Fibroblast of pulmonary artery (primary cell): ENCODE results near the gene VWA8.
A peak's percentile ranks its signal among the peaks of the same experiment; 100 is the strongest.

Source experiments
- DNase-seq: peaks from one replicate; pipeline ENCODE4 v3.0.0-alpha.2; 2010; ENCODE audit warnings: low read depth
- H3K4me3 ChIP-seq: replicated peaks from 2 replicates; pipeline ENCODE4 v1.5.1; 2011; ENCODE audit warnings: low read depth, mild to moderate bottlenecking, control low read depth, low read length, moderate library complexity
- CTCF ChIP-seq: IDR thresholded peaks from 2 replicates; pipeline ENCODE4 v1.5.1; 2011; ENCODE audit warnings: mild to moderate bottlenecking, control low read depth, low read length, inconsistent platforms; ENCODE audit errors: missing control alignments

VWA8 gene

DNA sequence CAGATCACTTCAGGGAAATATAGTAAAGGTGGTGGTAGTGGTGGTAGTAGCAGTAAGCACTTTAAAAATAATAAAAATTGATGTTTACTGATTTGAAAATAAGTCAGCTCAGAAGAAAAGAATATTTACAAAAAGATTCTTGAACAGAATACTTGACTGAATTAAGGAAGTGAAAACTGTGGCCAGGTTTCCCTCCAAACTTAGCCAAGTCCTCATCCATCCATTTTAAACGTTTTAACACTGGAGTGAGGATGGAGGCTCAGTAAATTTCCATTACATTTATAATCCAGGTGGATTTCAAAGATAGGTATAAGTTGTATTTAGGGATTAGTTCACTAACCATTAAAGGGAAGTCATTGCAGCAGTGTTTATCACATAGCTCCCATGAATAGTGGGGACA lies 282.1 kb downstream of the VWA8 start:
- no peak for DNase-seq
- TF ChIP-seq CTCF = no peak
- H3K4me3 ChIP-seq = no peak overlapping the region

GRCh38 chr13:41678249-41678648 lies 282.7 kb downstream of the VWA8 start:
- peak; percentile 34 for DNase-seq
- TF ChIP-seq CTCF = no peak
- no peak overlapping the region for H3K4me3 ChIP-seq

DNA sequence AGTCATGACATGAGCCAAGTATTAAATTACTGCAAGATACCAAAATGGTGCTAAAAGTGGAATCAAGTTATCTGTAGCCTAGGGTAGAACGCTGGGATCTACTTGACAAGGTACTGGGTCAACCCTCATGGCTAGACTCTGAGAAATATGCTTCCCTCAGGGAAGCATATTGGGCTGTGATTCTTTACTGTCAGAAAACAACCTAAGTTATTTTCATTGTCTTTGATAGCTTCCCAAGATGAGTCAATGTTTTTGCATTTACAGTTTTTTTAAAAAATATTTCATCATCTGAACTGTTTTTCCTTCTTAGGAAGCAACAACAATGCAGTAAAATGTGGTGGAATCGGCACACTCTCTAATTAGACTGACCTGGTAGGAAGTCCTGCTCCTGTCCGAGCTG lies 285.6 kb downstream of the VWA8 start:
- H3K4me3 ChIP-seq = no peak overlapping the region
- DNase-seq = peak; percentile 75
- TF ChIP-seq CTCF = no peak

GRCh38 chr13:41674246-41674645 lies 286.7 kb downstream of the VWA8 start:
- TF ChIP-seq CTCF = no peak
- no peak for DNase-seq

GRCh38 chr13:41673640-41674039 lies 287.3 kb downstream of the VWA8 start:
- no peak for DNase-seq

More at GRCh38 chr13:41674246-41674645, 286.7 kb downstream of the VWA8 start:
- H3K4me3 ChIP-seq = no peak overlapping the region

DNA sequence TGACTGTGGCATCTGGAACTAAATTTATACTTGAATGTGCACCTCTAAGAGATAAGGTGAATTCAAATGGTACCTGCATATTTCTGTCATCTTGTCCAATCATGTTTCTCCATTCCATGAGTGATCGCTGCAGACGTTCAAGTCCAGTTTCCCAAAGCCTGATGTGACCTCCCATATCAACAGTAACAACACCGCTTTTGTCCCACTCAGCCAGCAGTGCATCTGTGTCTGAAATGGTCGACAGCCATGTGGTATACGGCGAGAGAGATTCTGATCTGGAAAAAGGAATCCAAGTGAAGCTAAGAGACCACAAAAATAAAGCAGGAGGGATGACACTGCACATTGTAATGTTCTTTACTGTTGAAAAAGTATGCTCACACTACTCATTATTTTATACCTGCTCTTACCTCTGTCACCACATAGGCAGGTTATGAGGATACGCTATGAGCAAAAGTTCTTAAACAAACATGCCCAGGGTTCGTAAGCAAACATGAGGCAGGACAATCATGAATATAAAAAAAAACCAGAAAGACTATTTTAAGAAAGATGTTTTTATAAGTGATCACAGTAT lies 290.0 kb downstream of the VWA8 start:
- TF ChIP-seq CTCF = no peak
- DNase-seq = no peak
- H3K4me3 ChIP-seq = no peak overlapping the region

More at GRCh38 chr13:41673640-41674039, 287.3 kb downstream of the VWA8 start:
- no peak for TF ChIP-seq CTCF
- no peak overlapping the region for H3K4me3 ChIP-seq

DNA sequence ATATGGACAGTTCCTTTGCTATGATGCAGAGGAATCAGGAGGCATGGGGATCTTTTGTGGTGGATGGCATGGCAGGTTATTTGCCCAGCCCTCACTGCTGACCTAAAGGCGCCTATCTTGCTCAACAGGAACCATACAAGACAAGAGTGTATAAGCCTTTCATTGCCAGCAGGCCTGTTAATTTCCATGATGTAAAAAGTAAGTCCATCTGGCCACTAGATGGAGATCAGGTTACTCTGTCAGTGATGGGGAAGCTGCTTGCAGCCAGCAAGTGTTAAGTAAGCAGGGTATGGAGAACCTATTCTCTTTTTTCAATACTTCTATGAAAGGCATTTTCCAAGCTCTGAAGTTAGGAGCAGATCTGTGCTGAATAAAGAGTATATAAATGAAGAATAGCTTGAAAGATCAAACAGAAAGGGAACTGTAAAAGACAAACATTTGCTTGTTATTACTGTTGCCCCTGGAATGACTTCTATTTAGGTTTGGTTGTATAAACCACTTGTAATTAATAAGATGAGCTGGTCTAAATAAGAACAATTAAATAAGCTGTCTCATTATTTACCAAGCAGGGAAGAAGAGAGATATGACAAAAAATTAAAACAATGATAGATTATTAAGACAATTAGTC lies 292.7 kb downstream of the VWA8 start:
- DNase-seq = peak; percentile 97
- H3K4me3 ChIP-seq = no peak overlapping the region
- peak; percentile 82 for TF ChIP-seq CTCF
